ENCODE data around the gene BCAS1. TPM values are rescaled to one million over a fixed set of nuclear protein-coding genes. Genes with fewer than 3 reads are reported as not detected.

Gene BCAS1
- total and polyA plus RNA-seq, 2 donors (not counting 1 experiment from before 2014, with no cell fraction given), result 0.97 to 1.1 TPM

- ChIA-PET CTCF (interaction anchor here (0.7 to 1.6 kb wide), 4 partner anchors 27 to 115 kb away, joined by 3 read pairs; no protein-coding TSS in a partner anchor), POLR2A (no interaction called here)
- no peak overlapping the region for H3K4me3 ChIP-seq (ENCODE audit: control extremely low read depth in 1 of 5, extremely low read depth in 1 of 5, insufficient read depth in 1 of 5, low read depth in 2 of 5, low read length in 4 of 5)
- no peak for DNase-seq
- no peak overlapping the region for H3K4me2 ChIP-seq (replicated peaks; ENCODE audit: low read depth, low read length, poor library complexity, severe bottlenecking)
- peaks cover 10% of the 10 kb centered on the region for H3K4me1 Mint-ChIP-seq
- TF ChIP-seq EZH2 (IDR thresholded peaks at IDR 0.05; ENCODE audit: borderline replicate concordance, insufficient read depth, low read depth, low read length, poor library complexity, severe bottlenecking) (no peak), CTCF (IDR thresholded peaks at IDR 0.05) (no peak)
- no peaks in the 10 kb centered on the region for H3K27me3 Mint-ChIP-seq
- H2AFZ ChIP-seq (ENCODE audit: insufficient read depth, low read depth, low read length, poor library complexity, severe bottlenecking), result no peak overlapping the region
- no peaks in the 10 kb centered on the region for H3K9me3 ChIP-seq (ENCODE audit: control extremely low read depth in 1 of 3, control insufficient read depth in 2 of 3, insufficient read depth in 1 of 3, low read length in 2 of 3)
- no peaks in the 10 kb centered on the region for H3K36me3 ChIP-seq (replicated peaks in 1 of 2; ENCODE audit: control extremely low read depth in 1 of 2, control insufficient read depth in 1 of 2, extremely low read depth in 1 of 2, insufficient read depth in 2 of 2, low read length in 1 of 2)
- no peak overlapping the region for H3K4me3 Mint-ChIP-seq
- H3K27ac ChIP-seq (ENCODE audit: low read length in 2 of 2), result no peak overlapping the region
- no peaks in the 10 kb centered on the region for H3K79me2 ChIP-seq (ENCODE audit: control insufficient read depth, insufficient read depth, low read length)
- H4K20me1 ChIP-seq (ENCODE audit: control insufficient read depth, insufficient read depth, low read length, poor library complexity, severe bottlenecking), result no peaks in the 10 kb centered on the region
- no CpG with 5 or more reads among the region's 3 CpGs for WGBS (ENCODE audit: insufficient coverage)
- intact Hi-C loops (cut with micrococcal nuclease), result no loop called here
- no peak overlapping the region for H3K9ac ChIP-seq (ENCODE audit: low read length)
- H3K27me3 ChIP-seq (replicated peaks in 1 of 4; ENCODE audit: control extremely low read depth in 1 of 4, control insufficient read depth in 3 of 4, insufficient read depth in 4 of 4, low read length in 3 of 4), result no peaks in the 10 kb centered on the region
- H3K4me1 ChIP-seq (ENCODE audit: control insufficient read depth in 2 of 2, insufficient read depth in 2 of 2, low read length in 2 of 2), result peaks cover 0 to 6% of the 10 kb centered on the region in 2 donors
- no peak for ATAC-seq (ENCODE audit: low read depth)
- H3K27ac Mint-ChIP-seq, result no peak overlapping the region
- H3K9me3 Mint-ChIP-seq (ENCODE audit: insufficient read depth), result no peaks in the 10 kb centered on the region
Observed at GRCh38 chr20:54056762-54057639, 13.4 kb downstream of the BCAS1 start.

GRCh38 chr20:54054516-54054915, 15.9 kb downstream of the BCAS1 start:
- peaks cover 4% of the 10 kb centered on the region for H3K27me3 Mint-ChIP-seq
- H2AFZ ChIP-seq (ENCODE audit: insufficient read depth, low read depth, low read length, poor library complexity, severe bottlenecking), result no peak overlapping the region
- POLR2A ChIA-PET, result no interaction called here
- no peak overlapping the region for H3K9ac ChIP-seq (ENCODE audit: low read length)
- intact Hi-C loops (cut with micrococcal nuclease), result no loop called here
- no peak overlapping the region for H3K4me3 ChIP-seq (ENCODE audit: control extremely low read depth in 1 of 5, extremely low read depth in 1 of 5, insufficient read depth in 1 of 5, low read depth in 2 of 5, low read length in 4 of 5)
- no peaks in the 10 kb centered on the region for H3K9me3 Mint-ChIP-seq (ENCODE audit: insufficient read depth)
- no peaks in the 10 kb centered on the region for H3K9me3 ChIP-seq (ENCODE audit: control extremely low read depth in 1 of 3, control insufficient read depth in 2 of 3, insufficient read depth in 1 of 3, low read length in 2 of 3)
- H3K27ac ChIP-seq (ENCODE audit: low read length in 2 of 2), result no peak overlapping the region
- H3K27ac Mint-ChIP-seq, result no peak overlapping the region
- DNase-seq, result no peak
- peaks cover 0 to 6% of the 10 kb centered on the region in 2 donors for H3K4me1 ChIP-seq (ENCODE audit: control insufficient read depth in 2 of 2, insufficient read depth in 2 of 2, low read length in 2 of 2)
- H4K20me1 ChIP-seq (ENCODE audit: control insufficient read depth, insufficient read depth, low read length, poor library complexity, severe bottlenecking), result no peaks in the 10 kb centered on the region
- H3K79me2 ChIP-seq (ENCODE audit: control insufficient read depth, insufficient read depth, low read length), result no peaks in the 10 kb centered on the region
- 70% methylated on average over 2 of the region's 5 CpGs for WGBS (ENCODE audit: insufficient coverage)
- no peak for ATAC-seq (ENCODE audit: low read depth)
- no peak overlapping the region for H3K4me3 Mint-ChIP-seq
- H3K4me2 ChIP-seq (replicated peaks; ENCODE audit: low read depth, low read length, poor library complexity, severe bottlenecking), result no peak overlapping the region
- CTCF ChIA-PET, result interaction anchor here (0.6 to 1.6 kb wide), 2 partner anchors 9 to 905 kb away, joined by 4 read pairs; no protein-coding TSS in a partner anchor
- H3K4me1 Mint-ChIP-seq, result peaks cover 10% of the 10 kb centered on the region
- H3K27me3 ChIP-seq (replicated peaks in 1 of 4; ENCODE audit: control extremely low read depth in 1 of 4, control insufficient read depth in 3 of 4, insufficient read depth in 4 of 4, low read length in 3 of 4), result no peaks in the 10 kb centered on the region
- TF ChIP-seq CTCF (IDR thresholded peaks at IDR 0.05) (no peak), EZH2 (IDR thresholded peaks at IDR 0.05; ENCODE audit: borderline replicate concordance, insufficient read depth, low read depth, low read length, poor library complexity, severe bottlenecking) (no peak)
- no peaks in the 10 kb centered on the region for H3K36me3 ChIP-seq (replicated peaks in 1 of 2; ENCODE audit: control extremely low read depth in 1 of 2, control insufficient read depth in 1 of 2, extremely low read depth in 1 of 2, insufficient read depth in 2 of 2, low read length in 1 of 2)

All from B cell (primary cell).